ENCODE results near the gene GABRG1.

Gene GABRG1
- long read RNA-seq, donor 1 = 0 reads
- long read RNA-seq, donor 2 = 0 reads
- long read RNA-seq, donor 3 = 0 reads
- long read RNA-seq, donor 4, full-length matches to known transcripts = 1 of 1 reads
- long read RNA-seq, donor 4, partial matches to known transcripts = 0 of 1 reads
- long read RNA-seq, donor 4, other reads (novel, unspliced or antisense) = 0 of 1 reads
- long read RNA-seq, donor 5 = 0 reads
- long read RNA-seq, donor 6, full-length matches to known transcripts = 1 of 1 reads
- long read RNA-seq, donor 6, partial matches to known transcripts = 0 of 1 reads
- long read RNA-seq, donor 6, other reads (novel, unspliced or antisense) = 0 of 1 reads
- long read RNA-seq, donor 7 = 0 reads
- long read RNA-seq, donor 8 = 0 reads

DNA sequence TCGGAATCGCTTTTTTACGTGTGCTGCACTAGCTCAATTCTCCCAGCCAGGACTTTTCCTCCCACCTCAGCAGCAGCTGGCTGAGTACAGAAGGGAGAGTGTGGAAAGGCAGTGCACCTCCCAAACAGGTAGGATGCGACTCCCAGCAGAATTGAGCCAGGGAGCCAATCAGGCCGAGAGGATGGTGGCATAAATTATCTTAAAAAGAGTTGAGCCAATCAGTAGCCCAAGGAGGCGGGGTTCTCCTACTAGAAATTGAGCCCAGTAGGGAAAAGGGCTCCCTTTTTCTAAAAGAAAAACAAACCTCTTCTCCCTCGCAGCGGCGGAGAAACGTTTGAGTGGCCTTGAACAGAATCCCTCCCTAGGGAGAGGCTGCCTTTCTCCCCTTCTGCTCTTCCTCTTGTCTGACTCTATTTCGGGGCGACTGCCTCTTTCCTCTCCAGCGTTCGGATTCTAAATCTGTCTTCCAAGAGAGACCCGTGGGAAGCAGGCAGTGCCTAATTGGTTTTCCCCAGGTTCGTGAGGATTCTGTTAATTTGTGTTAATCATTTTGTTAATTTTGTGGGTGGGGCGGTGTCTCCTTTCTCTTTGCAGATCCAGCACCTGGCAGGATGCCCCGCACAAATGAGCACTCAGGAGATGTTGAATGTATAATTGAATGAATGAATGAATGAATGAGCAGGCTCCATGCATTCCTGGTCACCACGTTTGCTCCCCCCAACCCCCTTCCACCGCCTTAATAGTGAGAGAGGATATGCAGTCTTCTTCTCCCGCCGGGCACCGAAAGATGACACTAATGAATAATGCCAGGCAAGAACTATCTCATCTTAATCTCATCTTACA lies at the start of gene GABRG1:
Gene GABRG1 (minus strand): TSS at position 142 of the 843 bp plus-strand sequence. CDS start 141 bp downstream, at position 1.
- DNase-seq = peak; percentile 1

DNA sequence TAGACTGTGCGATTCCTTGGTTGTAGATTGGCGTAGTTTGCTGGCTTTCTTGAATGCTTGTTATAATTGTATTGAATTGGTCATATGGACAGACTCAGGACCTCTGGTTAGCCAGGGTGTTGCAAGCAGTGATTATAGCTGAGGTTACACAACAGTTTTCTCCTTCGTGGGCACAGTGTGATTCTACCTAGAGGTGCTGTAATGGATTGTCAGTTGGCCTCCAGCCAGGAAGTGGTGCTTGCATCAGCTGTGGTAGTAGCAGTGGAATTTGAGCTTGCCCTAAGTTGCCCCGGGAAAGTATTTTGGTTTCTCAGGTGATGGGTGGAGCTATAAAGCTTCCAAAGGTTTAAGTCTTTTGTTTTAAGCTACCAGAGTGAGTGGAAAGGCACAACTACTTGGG lies 23.1 kb upstream of the GABRG1 start:
- no peak for DNase-seq

DNA sequence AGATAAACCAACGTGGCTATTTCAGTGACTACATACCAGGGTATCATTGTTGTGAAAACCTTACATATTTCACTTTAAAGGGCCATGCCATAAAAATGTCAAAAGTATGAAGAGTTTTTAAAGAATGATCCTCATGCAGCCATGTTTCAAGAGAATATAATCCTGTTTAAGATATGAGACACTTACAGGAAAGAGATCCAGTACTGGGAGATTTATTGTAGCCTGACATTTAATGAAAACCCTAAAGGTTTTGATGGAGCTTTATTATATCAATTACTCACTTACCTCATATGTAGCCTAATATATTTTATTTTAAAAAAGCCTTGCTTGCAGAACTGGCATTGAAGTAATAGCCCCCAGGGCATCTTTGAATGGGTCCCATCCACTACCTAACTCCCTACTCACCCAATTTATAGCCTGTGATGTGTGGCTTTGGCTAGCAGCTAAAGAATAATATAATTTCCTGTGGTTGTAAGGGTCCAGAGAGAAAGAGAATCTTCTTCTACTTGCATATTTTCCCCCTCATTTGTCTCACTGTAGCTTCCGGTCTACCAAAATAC lies 7.7 kb upstream of the GABRG1 start:
- DNase-seq = no peak

DNA sequence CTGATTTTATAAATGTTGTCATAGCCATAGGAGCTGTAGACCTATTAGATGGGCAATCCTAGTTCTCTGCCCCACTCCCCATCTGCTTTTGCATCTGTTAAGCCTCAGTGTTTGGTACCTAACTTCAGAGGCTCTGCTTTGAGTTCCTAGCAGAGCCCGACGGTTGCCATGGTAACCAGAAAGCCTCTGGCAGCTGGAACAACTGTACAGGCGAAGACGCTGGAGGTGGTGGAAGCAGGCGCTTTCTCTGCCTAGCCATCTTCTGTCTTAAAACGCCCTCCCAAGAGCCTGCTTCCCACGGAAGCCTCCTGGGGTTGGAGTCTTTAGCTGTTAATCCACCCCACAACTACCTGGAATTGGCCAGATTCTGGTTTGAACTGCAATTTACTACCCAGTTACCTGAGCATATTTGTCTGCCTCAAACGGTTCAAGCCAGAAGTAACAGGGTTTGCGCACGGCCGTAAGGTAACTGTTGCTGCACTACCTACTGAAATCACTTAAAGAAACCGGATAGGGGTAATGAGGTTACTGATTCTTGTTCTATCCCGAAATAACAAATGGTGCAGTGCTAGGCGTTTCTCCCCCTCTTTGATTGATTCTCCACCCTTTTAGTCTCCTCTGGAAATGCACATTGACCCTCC lies 1.0 kb upstream of the GABRG1 start:
- DNase-seq = peak; percentile 4

GRCh38 chr4:46081674-46082073 lies 42.2 kb downstream of the GABRG1 start:
- no peak for DNase-seq

- DNase-seq = no peak
These were observed 42.6 kb downstream of the GABRG1 start for GRCh38 chr4:46081248-46081647.

DNA sequence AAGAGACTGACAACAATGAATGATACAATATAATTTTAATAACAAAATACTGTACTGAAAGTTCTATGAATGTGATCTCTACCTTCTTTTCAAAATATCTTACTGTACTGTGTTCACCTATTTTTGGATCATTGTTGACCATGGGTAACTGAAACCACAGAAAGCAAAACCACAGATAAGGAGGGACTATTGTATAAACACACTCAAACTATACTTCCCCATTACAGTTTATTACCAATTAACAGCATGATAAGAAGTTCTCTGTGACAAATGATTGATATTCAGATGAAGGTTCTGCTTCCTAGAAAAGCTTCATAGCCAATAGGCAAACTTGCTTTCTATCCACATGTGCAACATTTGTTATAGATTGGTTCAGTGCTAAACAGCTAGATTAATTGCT lies 50.1 kb downstream of the GABRG1 start:
- DNase-seq = no peak

DNA sequence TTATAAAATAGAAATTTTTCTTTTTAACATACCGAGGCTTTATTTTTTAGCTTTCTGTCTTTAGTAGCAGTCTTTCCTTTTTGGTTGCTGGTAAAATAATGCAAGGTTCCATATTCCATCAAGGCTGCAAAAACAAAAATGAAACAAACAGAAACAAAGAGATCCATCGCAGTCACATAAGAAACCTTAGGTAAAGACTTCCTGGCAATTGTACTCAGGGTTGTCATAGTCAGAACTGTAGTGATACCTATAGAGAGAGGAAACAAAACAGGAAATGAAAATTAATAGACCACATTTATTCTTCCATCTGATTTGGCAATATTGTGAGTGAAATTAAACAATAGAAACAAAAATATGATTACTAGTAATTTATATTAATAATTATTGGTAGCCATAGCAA lies 72.5 kb downstream of the GABRG1 start:
- no peak for DNase-seq

GRCh38 chr4:46032056-46032455 lies 91.8 kb downstream of the GABRG1 start:
- DNase-seq = no peak

DNA sequence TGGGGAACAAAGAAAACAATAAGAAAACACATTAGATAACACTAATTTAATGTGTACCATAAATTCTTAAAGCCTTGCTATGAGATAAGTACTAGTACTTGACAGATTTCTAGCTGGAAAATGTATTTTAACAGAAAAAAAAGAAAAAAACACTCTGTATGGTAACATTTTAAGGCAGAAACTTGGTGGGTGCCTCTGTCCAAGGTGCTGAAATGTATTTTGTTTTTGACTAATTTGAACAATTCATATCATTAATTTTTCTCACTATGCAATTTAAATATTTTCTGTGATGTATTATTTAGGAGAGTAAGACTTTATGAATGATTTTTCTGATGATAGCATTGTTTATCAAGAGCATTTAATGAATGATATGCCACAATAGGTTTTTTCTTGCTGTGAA lies 107.5 kb downstream of the GABRG1 start:
- no peak for DNase-seq

GRCh38 chr4:45992728-45993127 lies 131.1 kb downstream of the GABRG1 start:
- no peak for DNase-seq

DNA sequence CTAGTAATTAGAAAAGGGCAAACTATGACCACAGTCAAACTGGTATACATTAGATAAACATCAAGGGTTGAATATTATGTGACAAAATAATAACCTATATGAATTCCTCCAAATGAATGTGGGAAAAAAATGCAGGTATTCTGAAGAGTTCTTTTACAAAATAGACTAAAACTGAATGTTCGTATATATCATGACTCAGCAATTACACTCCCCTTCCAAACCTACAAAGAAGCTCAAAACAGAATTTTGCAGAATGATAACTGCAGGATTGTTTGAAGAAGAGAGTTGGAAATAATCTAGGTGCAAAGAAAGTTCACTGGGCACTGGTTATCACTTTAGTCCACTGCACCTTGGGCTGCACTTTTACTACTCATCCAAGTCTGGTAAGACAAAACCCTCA lies 134.1 kb downstream of the GABRG1 start:
- no peak for DNase-seq

GRCh38 chr4:45987858-45988257 lies 136.0 kb downstream of the GABRG1 start:
- DNase-seq = no peak

Data from right kidney (tissue), 9 donors.